Stimulated activated naive CD8-positive, alpha-beta T cell treated with anti-CD3 and anti-CD28 coated beads, Interleukin-15, Interleukin-2, amounts not matched to agents 100 ng/mL and 50 ng/mL, for 24 hours (primary cell): ENCODE data around the gene LYVE1.
A peak's percentile ranks its signal among the peaks of the same experiment; 100 is the strongest.
"Not testable (repeated sequence)": the region's sequence is repeated elsewhere in the genome, so short reads cannot be mapped to it uniquely, and the experiment has no call there.

ENCODE experiments used
- H3K27ac Mint-ChIP-seq: one replicate; pipeline ENCODE4 v1.8.0; 2021; ENCODE audit warnings: mild to moderate bottlenecking, mixed read lengths
- H3K27me3 Mint-ChIP-seq: one replicate; pipeline ENCODE4 v1.8.0; 2021; ENCODE audit warnings: mixed read lengths
- H3K36me3 Mint-ChIP-seq: one replicate; pipeline ENCODE4 v1.8.0; 2021; ENCODE audit warnings: low read depth, mixed read lengths
- H3K4me1 Mint-ChIP-seq: one replicate; pipeline ENCODE4 v1.8.0; 2021; ENCODE audit warnings: low read depth, mixed read lengths
- H3K4me3 Mint-ChIP-seq: one replicate; pipeline ENCODE4 v1.8.0; 2021; ENCODE audit warnings: mild to moderate bottlenecking, mixed read lengths
- H3K9me3 Mint-ChIP-seq: one replicate; pipeline ENCODE4 v1.8.0; 2021; ENCODE audit warnings: mixed read lengths

LYVE1 gene

DNA sequence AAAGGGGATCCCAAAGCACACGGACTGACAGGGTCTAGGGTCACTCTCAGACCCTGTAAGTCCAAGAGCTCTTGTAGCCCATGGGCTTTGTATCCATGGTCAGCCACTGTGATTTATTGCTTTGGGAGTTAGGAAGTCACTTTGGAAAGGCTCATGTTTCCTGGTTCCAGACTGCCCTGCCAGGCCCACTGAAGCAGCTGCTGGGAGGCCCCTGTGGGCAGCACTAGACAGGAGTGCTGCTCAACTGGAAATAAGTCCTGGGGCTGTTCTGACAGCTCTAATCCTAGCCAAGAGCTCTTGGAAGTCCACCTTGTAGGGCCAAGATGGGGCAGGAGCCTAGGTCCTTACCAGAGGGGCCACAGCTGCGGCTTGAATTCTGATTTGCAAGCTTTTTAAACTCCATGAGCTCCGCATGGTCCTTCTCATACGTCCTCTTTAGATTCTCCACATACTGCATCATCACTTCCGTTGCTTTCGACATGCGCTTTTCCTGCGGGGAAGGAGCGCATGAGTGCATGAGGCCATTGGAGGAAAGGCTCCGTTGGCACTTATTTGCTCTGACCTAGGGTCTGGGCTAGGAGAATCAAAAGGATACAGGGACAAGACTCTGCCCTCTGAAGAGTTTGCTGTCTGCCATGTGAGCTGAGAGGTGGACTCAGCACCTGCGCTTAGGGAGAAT, 32.2 kb upstream of the LYVE1 start:
- H3K9me3 Mint-ChIP-seq, result peaks cover 8% of the 10 kb centered on the region
- peaks cover 2% of the 10 kb centered on the region for H3K27me3 Mint-ChIP-seq
- no peaks in the 10 kb centered on the region for H3K36me3 Mint-ChIP-seq
- H3K4me1 Mint-ChIP-seq, result peaks cover 5% of the 10 kb centered on the region
- no peak overlapping the region for H3K4me3 Mint-ChIP-seq
- H3K27ac Mint-ChIP-seq, result peak overlapping the region; percentile 19

- Mint-ChIP-seq H3K9me3 (peaks cover 8% of the 10 kb centered on the region), H3K4me3 (no peak overlapping the region), H3K27me3 (peaks cover 4% of the 10 kb centered on the region), H3K27ac (no peak overlapping the region), H3K36me3 (no peaks in the 10 kb centered on the region), H3K4me1 (peaks cover 5% of the 10 kb centered on the region)
Measured at GRCh38 chr11:10599388-10600175, 31.1 kb upstream of the LYVE1 start.

DNA sequence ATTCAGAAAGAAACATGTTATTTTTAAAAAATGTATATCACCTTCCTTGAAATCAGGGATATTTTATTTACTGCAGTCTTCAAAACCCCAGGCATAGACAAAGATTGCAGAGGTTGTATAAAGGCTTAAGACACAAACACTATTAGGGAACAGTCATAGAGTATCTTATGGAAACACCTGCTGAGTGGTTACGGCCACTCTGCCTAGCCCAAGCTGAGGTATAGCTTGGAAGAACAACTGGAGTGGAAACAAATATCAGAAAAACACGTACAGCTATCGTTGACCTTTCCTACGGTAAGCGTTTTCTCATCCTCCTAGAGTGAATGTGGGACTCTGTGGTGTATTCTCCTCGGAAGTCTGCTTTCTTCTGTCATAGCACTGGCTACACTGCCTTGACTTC, 30.4 kb upstream of the LYVE1 start:
- Mint-ChIP-seq H3K4me3 (no peak overlapping the region), H3K36me3 (no peaks in the 10 kb centered on the region), H3K27me3 (peaks cover 4% of the 10 kb centered on the region), H3K27ac (no peak overlapping the region), H3K4me1 (peaks cover 5% of the 10 kb centered on the region), H3K9me3 (peaks cover 8% of the 10 kb centered on the region)

DNA sequence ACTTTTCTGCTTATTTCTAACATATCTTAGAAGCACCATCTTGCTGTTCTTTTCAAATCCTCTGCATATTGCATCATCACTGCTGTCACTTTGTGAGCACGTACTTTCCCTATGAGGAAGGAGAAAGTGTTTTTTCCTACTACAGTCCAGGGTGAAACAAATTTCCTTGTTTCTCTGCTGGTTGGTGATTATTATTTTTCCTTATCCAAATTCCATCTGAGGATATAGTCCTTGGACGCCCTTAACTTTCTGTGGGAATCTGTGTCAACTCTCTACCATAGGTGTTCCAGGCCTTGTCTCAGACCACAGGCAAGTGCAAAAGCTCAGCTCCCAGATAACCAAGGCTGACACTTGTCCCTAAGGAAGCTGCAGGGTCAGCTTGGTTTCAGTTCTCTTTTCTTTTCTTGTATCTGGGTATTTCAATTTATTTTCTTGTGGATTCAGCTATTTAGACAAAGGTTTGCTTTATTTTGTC, 29.4 kb upstream of the LYVE1 start:
- Mint-ChIP-seq H3K36me3 (no peaks in the 10 kb centered on the region), H3K27me3 (peaks cover 4% of the 10 kb centered on the region), H3K27ac (no peak overlapping the region), H3K4me1 (peaks cover 5% of the 10 kb centered on the region), H3K4me3 (no peak overlapping the region), H3K9me3 (peaks cover 8% of the 10 kb centered on the region)

GRCh38 chr11:10595840-10596239, 27.4 kb upstream of the LYVE1 start:
- H3K27me3 Mint-ChIP-seq, H3K4me1 Mint-ChIP-seq, H3K27ac Mint-ChIP-seq, H3K9me3 Mint-ChIP-seq, H3K4me3 Mint-ChIP-seq, H3K36me3 Mint-ChIP-seq: not testable (repeated sequence)

DNA sequence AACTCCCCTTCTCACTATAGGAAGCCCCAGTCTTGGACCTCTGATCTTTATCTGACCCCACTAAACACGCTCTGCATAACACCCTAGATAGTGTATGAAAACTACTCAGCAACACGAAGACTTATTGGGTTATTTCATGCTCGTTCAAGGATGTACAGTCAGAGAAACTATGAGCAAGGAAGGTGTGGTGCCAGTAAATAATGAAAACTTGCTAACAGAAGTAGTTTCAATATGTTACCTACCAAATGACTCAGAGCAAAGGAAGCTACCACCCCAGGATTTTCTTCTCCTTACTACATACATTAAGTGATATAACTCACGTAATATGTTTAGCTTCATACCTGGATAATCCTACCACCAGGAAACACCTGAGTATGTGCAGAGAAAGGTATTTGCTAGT, 25.9 kb upstream of the LYVE1 start:
- peaks cover 4% of the 10 kb centered on the region for H3K27me3 Mint-ChIP-seq
- peaks cover 8% of the 10 kb centered on the region for H3K9me3 Mint-ChIP-seq
- peaks cover 5% of the 10 kb centered on the region for H3K4me1 Mint-ChIP-seq
- H3K36me3 Mint-ChIP-seq, result no peaks in the 10 kb centered on the region
- H3K27ac Mint-ChIP-seq, result no peak overlapping the region
- H3K4me3 Mint-ChIP-seq, result no peak overlapping the region

- Mint-ChIP-seq H3K4me1 (no peaks in the 10 kb centered on the region), H3K27me3 (peaks cover 4% of the 10 kb centered on the region), H3K27ac (no peak overlapping the region), H3K36me3 (no peaks in the 10 kb centered on the region), H3K4me3 (no peak overlapping the region), H3K9me3 (peaks cover 8% of the 10 kb centered on the region)
Measured at GRCh38 chr11:10592331-10592730, 23.9 kb upstream of the LYVE1 start.

DNA sequence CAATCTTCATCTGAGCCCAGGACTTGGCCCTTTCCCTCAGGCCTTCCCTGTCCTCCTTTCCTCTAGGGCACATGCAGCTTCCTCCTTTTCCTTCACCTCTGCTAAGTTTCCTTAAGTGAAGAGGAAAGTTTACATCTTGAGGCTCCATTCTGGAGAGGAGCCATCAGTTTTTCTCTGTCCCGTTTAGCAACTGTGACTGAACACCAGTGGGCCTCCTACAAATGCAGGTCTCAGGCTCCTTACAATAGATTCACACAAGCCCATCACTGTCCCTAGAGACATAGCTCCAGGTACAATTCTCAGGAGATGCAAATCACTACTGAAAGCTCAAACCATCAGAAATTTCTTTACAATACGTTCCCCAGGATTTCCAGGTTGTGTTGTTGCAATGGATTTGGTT, 23.3 kb upstream of the LYVE1 start:
- H3K27ac Mint-ChIP-seq, result no peak overlapping the region
- no peak overlapping the region for H3K4me3 Mint-ChIP-seq
- H3K4me1 Mint-ChIP-seq, result no peaks in the 10 kb centered on the region
- no peaks in the 10 kb centered on the region for H3K36me3 Mint-ChIP-seq
- H3K9me3 Mint-ChIP-seq, result peaks cover 8% of the 10 kb centered on the region
- H3K27me3 Mint-ChIP-seq, result peaks cover 4% of the 10 kb centered on the region

- no peaks in the 10 kb centered on the region for H3K9me3 Mint-ChIP-seq
- no peak overlapping the region for H3K27ac Mint-ChIP-seq
- H3K4me1 Mint-ChIP-seq, result no peaks in the 10 kb centered on the region
- no peaks in the 10 kb centered on the region for H3K27me3 Mint-ChIP-seq
- no peak overlapping the region for H3K4me3 Mint-ChIP-seq
- no peaks in the 10 kb centered on the region for H3K36me3 Mint-ChIP-seq
Measured at GRCh38 chr11:10590218-10590915, 21.9 kb upstream of the LYVE1 start.

DNA sequence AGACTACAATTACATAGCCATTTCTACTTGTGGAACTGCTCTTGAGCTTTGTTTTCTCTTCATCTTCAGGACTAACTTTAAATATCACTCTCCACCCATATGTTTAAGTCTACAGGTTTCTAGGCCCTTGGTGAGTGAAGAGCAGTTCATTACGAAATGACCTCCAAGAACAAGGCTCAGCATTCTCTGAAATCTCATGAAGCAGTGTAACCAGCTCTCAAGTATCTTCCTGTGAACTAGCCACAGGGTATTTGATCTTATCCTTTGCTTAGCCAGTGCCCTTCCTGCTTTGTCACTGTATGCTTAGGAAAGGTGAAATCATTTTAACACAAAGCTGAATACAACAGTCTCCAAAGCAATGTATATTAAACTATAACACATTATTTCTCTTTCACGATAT, 20.4 kb upstream of the LYVE1 start:
- no peak overlapping the region for H3K4me3 Mint-ChIP-seq
- no peaks in the 10 kb centered on the region for H3K9me3 Mint-ChIP-seq
- no peaks in the 10 kb centered on the region for H3K4me1 Mint-ChIP-seq
- no peaks in the 10 kb centered on the region for H3K27me3 Mint-ChIP-seq
- no peak overlapping the region for H3K27ac Mint-ChIP-seq
- no peaks in the 10 kb centered on the region for H3K36me3 Mint-ChIP-seq

DNA sequence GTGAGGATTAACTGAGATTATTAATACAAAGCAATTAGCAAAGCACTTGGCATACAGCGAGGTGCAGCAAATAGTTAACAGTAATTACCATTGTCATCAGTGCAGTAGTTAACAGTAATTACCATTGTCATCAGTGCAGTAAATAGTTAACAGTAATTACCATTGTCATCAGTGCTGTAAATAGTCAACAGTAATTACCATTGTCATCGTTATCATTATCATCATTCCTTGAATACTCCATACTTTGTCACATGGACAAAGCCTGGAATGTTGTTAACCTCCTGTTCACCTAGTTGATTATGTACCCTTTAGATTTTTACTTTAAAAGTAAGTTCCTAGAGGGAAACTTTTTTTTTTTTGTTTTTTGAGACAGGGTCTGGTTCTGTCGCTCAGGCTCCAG, 19.5 kb upstream of the LYVE1 start:
- Mint-ChIP-seq H3K4me1 (no peaks in the 10 kb centered on the region), H3K4me3 (no peak overlapping the region), H3K27me3 (peaks cover 6% of the 10 kb centered on the region), H3K9me3 (no peaks in the 10 kb centered on the region), H3K27ac (no peak overlapping the region), H3K36me3 (no peaks in the 10 kb centered on the region)

- H3K36me3 Mint-ChIP-seq, result no peaks in the 10 kb centered on the region
- H3K27ac Mint-ChIP-seq, result no peak overlapping the region
- peaks cover 6% of the 10 kb centered on the region for H3K27me3 Mint-ChIP-seq
- H3K4me3 Mint-ChIP-seq, result no peak overlapping the region
- H3K9me3 Mint-ChIP-seq, result no peaks in the 10 kb centered on the region
- H3K4me1 Mint-ChIP-seq, result no peaks in the 10 kb centered on the region
Measured at GRCh38 chr11:10587388-10587787, 18.9 kb upstream of the LYVE1 start.

- H3K4me3 Mint-ChIP-seq, result no peak overlapping the region
- H3K4me1 Mint-ChIP-seq, result no peaks in the 10 kb centered on the region
- H3K36me3 Mint-ChIP-seq, result no peaks in the 10 kb centered on the region
- H3K27ac Mint-ChIP-seq, result no peak overlapping the region
- H3K27me3 Mint-ChIP-seq, result peaks cover 6% of the 10 kb centered on the region
- H3K9me3 Mint-ChIP-seq, result no peaks in the 10 kb centered on the region
Measured at GRCh38 chr11:10584071-10584501, 15.6 kb upstream of the LYVE1 start.

DNA sequence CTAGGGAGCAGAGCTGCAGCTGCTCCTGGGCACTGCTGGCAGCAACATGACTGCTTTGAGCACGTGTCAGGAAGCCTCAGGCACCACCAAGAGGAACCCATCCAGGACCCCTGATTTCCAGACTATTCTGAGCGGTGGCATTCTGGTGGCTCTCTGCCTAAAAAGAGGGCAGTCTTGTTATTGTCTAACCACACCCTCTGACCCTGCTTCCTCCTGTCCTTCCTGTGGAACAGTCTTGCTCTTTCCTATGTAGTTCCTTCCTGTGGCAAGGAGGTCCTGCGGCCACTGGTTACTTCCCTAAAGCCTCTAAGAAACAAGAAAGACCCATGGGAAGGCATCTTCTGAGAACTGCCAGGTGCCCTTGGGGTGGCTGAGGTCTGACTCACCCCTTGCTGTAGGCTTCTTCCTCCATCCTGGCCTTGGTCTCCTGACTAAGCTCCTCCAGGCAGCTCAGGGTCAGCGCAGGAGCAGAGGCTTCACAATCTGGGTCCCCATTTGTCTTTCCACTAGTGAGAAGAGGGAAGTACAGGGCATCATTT, 13.1 kb upstream of the LYVE1 start:
- Mint-ChIP-seq H3K36me3 (no peaks in the 10 kb centered on the region), H3K4me3 (no peak overlapping the region), H3K27me3 (peaks cover 6% of the 10 kb centered on the region), H3K27ac (no peak overlapping the region), H3K9me3 (no peaks in the 10 kb centered on the region), H3K4me1 (no peaks in the 10 kb centered on the region)

GRCh38 chr11:10580623-10581022, 12.2 kb upstream of the LYVE1 start:
- H3K4me1 Mint-ChIP-seq, result no peaks in the 10 kb centered on the region
- H3K27ac Mint-ChIP-seq, result no peak overlapping the region
- no peaks in the 10 kb centered on the region for H3K36me3 Mint-ChIP-seq
- no peak overlapping the region for H3K4me3 Mint-ChIP-seq
- peaks cover 6% of the 10 kb centered on the region for H3K27me3 Mint-ChIP-seq
- no peaks in the 10 kb centered on the region for H3K9me3 Mint-ChIP-seq
